Panc1 (cell line): Measurements from ENCODE around the gene BRF1. TPM values are rescaled to one million over a fixed set of nuclear protein-coding genes. Genes with fewer than 3 reads are reported as not detected.

Experiments used
- ATAC-seq: fragments of 200-7000 bp; cut with Tn5 transposase; 2 replicates; pipeline ENCODE4 v1.9.1; 2020; ENCODE audit warnings: mild to moderate bottlenecking, moderate library complexity
- BruUV-seq: library from RNA; stranded (reverse); fragments of 400-500 nt; replicated peaks from 2 replicates; lab custom pipeline; 2021; lab: Mats Ljungman, UMichigan
- CTCF ChIA-PET: fragments of 300-600 bp; sonication (Branson Sonifier 250); formaldehyde crosslinking; loops from one replicate; lab custom pipeline; 2022; ENCODE audit warnings: antibody characterized with exemption; lab: Charles Lee
- POLR2A ChIA-PET: fragments of 300-600 bp; sonication (Branson Sonifier 250); formaldehyde crosslinking; loops from one replicate; lab custom pipeline; 2022; ENCODE audit warnings: antibody characterized with exemption; lab: Charles Lee
- DNase-seq: peaks from one replicate; pipeline ENCODE4 v3.0.0-alpha.2; 2010; ENCODE audit warnings: low read depth, low spot score
- H3K27ac ChIP-seq: 2 replicates; pipeline ENCODE4 v1.5.1; 2011; ENCODE audit warnings: mild to moderate bottlenecking, low read length, inconsistent platforms
- H3K27me3 ChIP-seq: fragments of 200-500 bp; sonication (Bioruptor generic); 2 replicates; pipeline ENCODE4 v1.6.0; 2014; ENCODE audit warnings: low read length, inconsistent platforms; ENCODE audit not compliant: control insufficient read depth, insufficient read depth
- H3K36me3 ChIP-seq: fragments of 200-500 bp; sonication (Bioruptor generic); 2 replicates; pipeline ENCODE4 v1.5.1; 2014; ENCODE audit warnings: inconsistent platforms, mild to moderate bottlenecking, low read length, moderate library complexity; ENCODE audit not compliant: control insufficient read depth, insufficient read depth
- H3K4me1 ChIP-seq: 2 replicates; pipeline ENCODE4 v1.5.1; 2011; ENCODE audit warnings: inconsistent platforms, mild to moderate bottlenecking, low read length, moderate library complexity; ENCODE audit not compliant: control insufficient read depth, insufficient read depth
- H3K4me3 ChIP-seq, 2 experiments: 2 replicates each; pipeline ENCODE4 v1.5.1; 2011 to 2012; ENCODE audit warnings: low read depth in 2 of 2, low read length in 2 of 2, mild to moderate bottlenecking in 2 of 2, inconsistent platforms in 1 of 2, moderate library complexity in 1 of 2
- H3K9me3 ChIP-seq: fragments of 200-500 bp; sonication (Bioruptor generic); 2 replicates; pipeline ENCODE4 v1.5.1; 2014; ENCODE audit warnings: low read depth, mild to moderate bottlenecking, inconsistent platforms, low read length, moderate library complexity; ENCODE audit not compliant: control insufficient read depth, insufficient read depth
- CTCF ChIP-seq: fragments of 450-650 bp; IDR thresholded peaks from 2 replicates; pipeline ENCODE4 v1.5.1; 2017; ENCODE audit warnings: mild to moderate bottlenecking
- POLR2AphosphoS5 ChIP-seq: IDR thresholded peaks from 2 replicates; pipeline ENCODE4 v1.6.1; 2012; ENCODE audit warnings: mild to moderate bottlenecking, low read depth, low read length, moderate library complexity
- SIN3A ChIP-seq: IDR thresholded peaks from 2 replicates; pipeline ENCODE4 v1.6.1; 2012; ENCODE audit warnings: low read depth, mild to moderate bottlenecking, low read length, moderate library complexity, borderline replicate concordance; ENCODE audit not compliant: insufficient read depth
- TCF7L2 ChIP-seq: IDR thresholded peaks from 2 replicates; pipeline ENCODE4 v1.6.1; 2011; ENCODE audit warnings: mild to moderate bottlenecking, low read depth, low read length, inconsistent platforms
- in situ Hi-C: cut with HindIII; loops from 2 replicates; pipeline ENCODE4 v1.10.0; 2016; ENCODE audit warnings: low sequenced_read_pairs, low pct_unique_long_range_greater_than_20kb
- intact Hi-C: fragments of 100-400 bp; cut with micrococcal nuclease; formaldehyde crosslinking; loops from one replicate; pipeline ENCODE4 v1.10.0; 2022; ENCODE audit not compliant: unreplicated experiment
- total RNA-seq: library from RNA; stranded (reverse); gene quantifications from one replicate; pipeline ENCODE4 v1.2.1, GENCODE V29; 2021; ENCODE audit not compliant: unreplicated experiment
- TF ChIP-seq, protein P1 (sequence below), 2 experiments: IDR thresholded peaks; 2 replicates each; pipeline ENCODE4 v1.6.1; 2011 to 2012; ENCODE audit warnings: low read depth in 2 of 2, control low read depth in 1 of 2, low read length in 1 of 2, mild to moderate bottlenecking in 1 of 2, moderate library complexity in 1 of 2; ENCODE audit not compliant: insufficient read depth in 1 of 2

Gene BRF1
- total RNA-seq, 1 experiment from 2014 or later, result 25.0 TPM

DNA sequence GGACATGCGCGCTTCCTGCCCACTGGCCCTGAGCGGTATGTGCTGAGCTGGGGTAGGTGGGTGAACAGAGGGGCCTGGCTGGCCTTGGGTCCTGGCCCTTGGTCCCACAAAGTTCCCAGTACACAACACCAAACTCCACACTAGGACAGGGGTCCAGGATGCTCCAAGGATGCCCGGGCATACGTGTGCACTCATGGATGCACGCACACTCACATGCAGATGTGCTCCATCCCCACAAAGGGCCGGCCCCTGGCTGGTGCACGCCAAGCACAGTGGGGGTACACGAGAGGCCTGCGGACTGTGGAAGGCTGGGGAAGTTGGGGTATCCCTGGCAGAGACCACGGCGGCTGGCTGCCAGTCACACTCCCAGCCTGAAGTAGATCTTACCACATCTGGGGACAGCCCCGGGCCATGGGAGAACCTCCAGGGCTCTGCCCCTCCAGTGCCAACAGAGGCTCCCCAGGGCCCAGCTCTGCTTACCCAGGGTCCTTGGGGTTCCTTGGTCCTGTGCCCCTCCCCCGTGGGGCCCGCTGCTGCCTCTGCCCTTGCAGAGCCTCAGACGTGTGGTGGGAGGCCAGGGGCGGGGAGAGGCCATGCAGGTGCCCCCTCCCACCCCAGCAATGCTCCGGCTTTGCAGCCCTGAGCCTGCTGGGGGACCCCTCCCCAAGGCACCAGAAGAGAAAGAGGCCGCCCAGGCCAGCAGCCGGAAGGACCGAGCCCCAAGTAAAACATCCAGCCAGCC is 95.7 kb downstream of the BRF1 start:
- no TSS peak for BruUV-seq
- intact Hi-C loops, result loop anchor here (5.0 kb wide), 1 partner anchor 77 kb away; no protein-coding TSS in a partner anchor
- Histone ChIP-seq H3K4me3 (no peak overlapping the region), H3K4me1 (no peaks in the 10 kb centered on the region; the same call in 1 of the 2 replicates), H3K36me3 (no peaks in the 10 kb centered on the region), H3K27me3 (no peaks in the 10 kb centered on the region), H3K9me3 (no peaks in the 10 kb centered on the region), H3K27ac (no peak overlapping the region)
- ChIA-PET POLR2A (no interaction called here), CTCF (no interaction called here)
- ATAC-seq (no peak), DNase-seq (no peak)
- in situ Hi-C loops, result no loop called here
- TF ChIP-seq POLR2AphosphoS5, result no peak
- TF ChIP-seq, protein P1, sequence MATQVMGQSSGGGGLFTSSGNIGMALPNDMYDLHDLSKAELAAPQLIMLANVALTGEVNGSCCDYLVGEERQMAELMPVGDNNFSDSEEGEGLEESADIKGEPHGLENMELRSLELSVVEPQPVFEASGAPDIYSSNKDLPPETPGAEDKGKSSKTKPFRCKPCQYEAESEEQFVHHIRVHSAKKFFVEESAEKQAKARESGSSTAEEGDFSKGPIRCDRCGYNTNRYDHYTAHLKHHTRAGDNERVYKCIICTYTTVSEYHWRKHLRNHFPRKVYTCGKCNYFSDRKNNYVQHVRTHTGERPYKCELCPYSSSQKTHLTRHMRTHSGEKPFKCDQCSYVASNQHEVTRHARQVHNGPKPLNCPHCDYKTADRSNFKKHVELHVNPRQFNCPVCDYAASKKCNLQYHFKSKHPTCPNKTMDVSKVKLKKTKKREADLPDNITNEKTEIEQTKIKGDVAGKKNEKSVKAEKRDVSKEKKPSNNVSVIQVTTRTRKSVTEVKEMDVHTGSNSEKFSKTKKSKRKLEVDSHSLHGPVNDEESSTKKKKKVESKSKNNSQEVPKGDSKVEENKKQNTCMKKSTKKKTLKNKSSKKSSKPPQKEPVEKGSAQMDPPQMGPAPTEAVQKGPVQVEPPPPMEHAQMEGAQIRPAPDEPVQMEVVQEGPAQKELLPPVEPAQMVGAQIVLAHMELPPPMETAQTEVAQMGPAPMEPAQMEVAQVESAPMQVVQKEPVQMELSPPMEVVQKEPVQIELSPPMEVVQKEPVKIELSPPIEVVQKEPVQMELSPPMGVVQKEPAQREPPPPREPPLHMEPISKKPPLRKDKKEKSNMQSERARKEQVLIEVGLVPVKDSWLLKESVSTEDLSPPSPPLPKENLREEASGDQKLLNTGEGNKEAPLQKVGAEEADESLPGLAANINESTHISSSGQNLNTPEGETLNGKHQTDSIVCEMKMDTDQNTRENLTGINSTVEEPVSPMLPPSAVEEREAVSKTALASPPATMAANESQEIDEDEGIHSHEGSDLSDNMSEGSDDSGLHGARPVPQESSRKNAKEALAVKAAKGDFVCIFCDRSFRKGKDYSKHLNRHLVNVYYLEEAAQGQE (IDR thresholded peaks at IDR 0.05; ENCODE audit: insufficient read depth in 1 of 2, low read depth in 2 of 2, low read length in 1 of 2), result no peak
- TF ChIP-seq CTCF, result no peak
- no peak for TF ChIP-seq TCF7L2
- no peak for TF ChIP-seq SIN3A

- in situ Hi-C loops, result no loop called here
- H3K4me3 ChIP-seq, result no peak overlapping the region
- ATAC-seq (peak; percentile 29; the same call in 1 of the 2 replicates), DNase-seq (no peak)
- TF ChIP-seq, protein P1 (IDR thresholded peaks at IDR 0.05; ENCODE audit: insufficient read depth in 1 of 2, low read depth in 2 of 2, low read length in 1 of 2), result no peak
- TF ChIP-seq CTCF, result no peak
- no peak for TF ChIP-seq TCF7L2
- TF ChIP-seq SIN3A, result no peak
- no peak for TF ChIP-seq POLR2AphosphoS5
- ChIA-PET POLR2A (no interaction called here), CTCF (no interaction called here)
- no peaks in the 10 kb centered on the region for H3K27me3 ChIP-seq
- no peaks in the 10 kb centered on the region; the same call in 1 of the 2 replicates for H3K4me1 ChIP-seq
- intact Hi-C loops, result loop anchor here (5.0 kb wide), 1 partner anchor 78 kb away; no protein-coding TSS in a partner anchor
- no peaks in the 10 kb centered on the region for H3K36me3 ChIP-seq
- H3K27ac ChIP-seq, result no peak overlapping the region
- no peaks in the 10 kb centered on the region for H3K9me3 ChIP-seq
- BruUV-seq, result no TSS peak
Measured at GRCh38 chr14:105204206-105204930, 96.4 kb downstream of the BRF1 start.
